ENCODE data around the gene ATXN7L3.
A peak's percentile ranks its signal among the peaks of the same experiment; 100 is the strongest.
"Not testable (repeated sequence)": the region's sequence is repeated elsewhere in the genome, so short reads cannot be mapped to it uniquely, and the experiment has no call there.

The ATXN7L3 gene

GRCh38 chr17:44199553-44200477 lies at the start of gene ATXN7L3:
TSS of gene ATXN7L3 (minus strand) at chr17:44199884. CDS start at chr17:44198070, 1,814 bp downstream.
- DNase-seq (ENCODE audit: low spot score): peak; percentile 100

GRCh38 chr17:44247876-44248736 lies 48.4 kb upstream of the ATXN7L3 start:
- peak; percentile 38 for DNase-seq (ENCODE audit: low spot score)

- peak; percentile 49 for DNase-seq (ENCODE audit: low spot score)
Measured at GRCh38 chr17:44247440-44247841, 47.8 kb upstream of the ATXN7L3 start.

GRCh38 chr17:44241106-44241624 lies 41.5 kb upstream of the ATXN7L3 start:
- DNase-seq (ENCODE audit: low spot score): no peak

- DNase-seq (ENCODE audit: low spot score): not testable (repeated sequence)
Measured at GRCh38 chr17:44237886-44238285, 38.2 kb upstream of the ATXN7L3 start.

GRCh38 chr17:44236444-44236991 lies 36.8 kb upstream of the ATXN7L3 start:
- no peak for DNase-seq (ENCODE audit: low spot score)

GRCh38 chr17:44235583-44235936 lies 35.9 kb upstream of the ATXN7L3 start:
- no peak for DNase-seq (ENCODE audit: low spot score)

GRCh38 chr17:44233582-44233981 lies 33.9 kb upstream of the ATXN7L3 start:
- no peak for DNase-seq (ENCODE audit: low spot score)

- no peak for DNase-seq (ENCODE audit: low spot score)
Measured at GRCh38 chr17:44232061-44232460, 32.4 kb upstream of the ATXN7L3 start.

- no peak for DNase-seq (ENCODE audit: low spot score)
Measured at GRCh38 chr17:44230140-44230539, 30.5 kb upstream of the ATXN7L3 start.

- no peak for DNase-seq (ENCODE audit: low spot score)
Measured at GRCh38 chr17:44229090-44229489, 29.4 kb upstream of the ATXN7L3 start.

- no peak for DNase-seq (ENCODE audit: low spot score)
Measured at GRCh38 chr17:44223541-44224071, 23.9 kb upstream of the ATXN7L3 start.

GRCh38 chr17:44222112-44222869 lies 22.6 kb upstream of the ATXN7L3 start:
- peak; percentile 86 for DNase-seq (ENCODE audit: low spot score)

GRCh38 chr17:44221862-44222111 lies 22.1 kb upstream of the ATXN7L3 start:
- no peak for DNase-seq (ENCODE audit: low spot score)

GRCh38 chr17:44221084-44221861 lies 21.6 kb upstream of the ATXN7L3 start:
- peak; percentile 89 for DNase-seq (ENCODE audit: low spot score)

- DNase-seq (ENCODE audit: low spot score): peak; percentile 76
Measured at GRCh38 chr17:44220213-44221083, 20.8 kb upstream of the ATXN7L3 start.

GRCh38 chr17:44219616-44220212 lies 20.0 kb upstream of the ATXN7L3 start, which contains the start of gene UBTF:
TSS of gene UBTF (minus strand) at chr17:44219675. CDS start at chr17:44218229, 1,446 bp downstream.
- DNase-seq (ENCODE audit: low spot score): peak; percentile 88

- DNase-seq (ENCODE audit: low spot score): peak; percentile 91
Measured at GRCh38 chr17:44219108-44219615, 19.5 kb upstream of the ATXN7L3 start.

Data from ecto neural progenitor cell (in vitro differentiated cells).